ENCODE measurements around the gene DNHD1. TPM values are rescaled to one million over a fixed set of nuclear protein-coding genes. Genes with fewer than 3 reads are reported as not detected.

DNHD1 gene
- total and polyA plus RNA-seq, 9 of the 15 experiments (the other 6 are each of a cell fraction or from before 2014, with no cell fraction given) = 0.82 to 9.7 (median 3.8) TPM

DNA sequence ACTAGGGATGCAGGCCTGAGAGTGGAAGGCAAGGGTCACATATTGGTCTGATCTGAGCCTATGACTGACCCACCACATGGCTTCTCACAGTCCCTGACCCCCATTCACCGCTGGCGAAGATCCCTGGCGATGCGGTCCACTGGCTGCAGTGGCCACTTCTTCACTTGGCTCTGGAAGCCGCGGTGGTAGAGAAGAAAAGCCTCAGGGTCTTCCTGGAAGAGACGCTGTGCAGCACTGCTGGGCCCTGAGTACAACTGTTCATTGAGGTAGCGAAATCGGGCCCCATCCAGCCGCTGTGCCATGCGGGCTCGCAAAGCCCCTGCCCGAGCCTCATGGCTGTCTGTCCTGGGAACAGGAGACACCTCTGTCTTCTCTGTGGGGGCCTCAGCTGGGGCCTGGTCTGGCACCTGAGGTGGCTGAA, 104.0 kb downstream of the DNHD1 start:
- ATAC-seq = no peak
- ChIA-PET CTCF (ENCODE audit: low intra/inter-chr PET ratio) (no interaction called here), POLR2A (no interaction called here)
- WGBS (ENCODE audit: insufficient coverage, low coverage, missing lambda C conversion rate) = 98% methylated on average over 13 of the region's 13 CpGs
- peak overlapping the region in 1 of 2 experiments; percentile 75; a peak in 2 of 4 replicates for H3K9ac ChIP-seq (ENCODE audit: insufficient read depth in 1 of 2, low read depth in 2 of 2, low read length in 2 of 2)
- no peak overlapping the region for H3K27ac ChIP-seq (ENCODE audit: extremely low read depth, low read depth, low read length)
- FAIRE-seq = no peak
- H2AFZ ChIP-seq (ENCODE audit: low read depth, low read length) = no peak overlapping the region
- no peak overlapping the region for H3K4me3 ChIP-seq
- H3K79me2 ChIP-seq (ENCODE audit: control insufficient read depth, insufficient read depth, low read length) = peaks cover 75% of the 10 kb centered on the region
- H3K4me2 ChIP-seq (ENCODE audit: insufficient read depth, low read length) = no peak overlapping the region
- DNase-seq (ENCODE audit: extremely low read depth in 1 of 4, low spot score in 3 of 4) = no peak
- peaks cover 10% of the 10 kb centered on the region for H3K9me1 ChIP-seq (ENCODE audit: control insufficient read depth, insufficient read depth, low read length)
- no TSS peak for BruUV-seq (replicated peaks)
- no peaks in the 10 kb centered on the region for H4K20me1 ChIP-seq (replicated peaks; ENCODE audit: control insufficient read depth, insufficient read depth, low read length)
- in situ Hi-C loops (cut with MboI) = no loop called here
- H3K4me1 ChIP-seq (replicated peaks in 1 of 2; ENCODE audit: control insufficient read depth in 2 of 2, insufficient read depth in 2 of 2, low read length in 2 of 2) = peaks cover 15 to 18% of the 10 kb centered on the region in 2 experiments; a peak in 4 of 5 replicates
- TF ChIP-seq SREBF2 (CRISPR knock-in tag; IDR thresholded peaks at IDR 0.05) = no peak
- TF ChIP-seq POLR2G (IDR thresholded peaks at IDR 0.05; ENCODE audit: low read depth, low read length) = peak; percentile 36; the same call in 1 of the 2 replicates
- TF ChIP-seq, protein P1, sequence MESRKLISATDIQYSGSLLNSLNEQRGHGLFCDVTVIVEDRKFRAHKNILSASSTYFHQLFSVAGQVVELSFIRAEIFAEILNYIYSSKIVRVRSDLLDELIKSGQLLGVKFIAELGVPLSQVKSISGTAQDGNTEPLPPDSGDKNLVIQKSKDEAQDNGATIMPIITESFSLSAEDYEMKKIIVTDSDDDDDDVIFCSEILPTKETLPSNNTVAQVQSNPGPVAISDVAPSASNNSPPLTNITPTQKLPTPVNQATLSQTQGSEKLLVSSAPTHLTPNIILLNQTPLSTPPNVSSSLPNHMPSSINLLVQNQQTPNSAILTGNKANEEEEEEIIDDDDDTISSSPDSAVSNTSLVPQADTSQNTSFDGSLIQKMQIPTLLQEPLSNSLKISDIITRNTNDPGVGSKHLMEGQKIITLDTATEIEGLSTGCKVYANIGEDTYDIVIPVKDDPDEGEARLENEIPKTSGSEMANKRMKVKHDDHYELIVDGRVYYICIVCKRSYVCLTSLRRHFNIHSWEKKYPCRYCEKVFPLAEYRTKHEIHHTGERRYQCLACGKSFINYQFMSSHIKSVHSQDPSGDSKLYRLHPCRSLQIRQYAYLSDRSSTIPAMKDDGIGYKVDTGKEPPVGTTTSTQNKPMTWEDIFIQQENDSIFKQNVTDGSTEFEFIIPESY (CRISPR knock-in tag; IDR thresholded peaks at IDR 0.05) = no peak
- TF ChIP-seq RBFOX2 (IDR thresholded peaks at IDR 0.05; ENCODE audit: low read depth, low read length) = peak; percentile 58
- no peaks in the 10 kb centered on the region for H3K9me3 ChIP-seq (replicated peaks; ENCODE audit: control insufficient read depth, insufficient read depth, low read depth, low read length)
- peaks cover 67% of the 10 kb centered on the region for H3K36me3 ChIP-seq (ENCODE audit: control insufficient read depth, insufficient read depth, low read length)
- intact Hi-C loops (cut with micrococcal nuclease) = loop anchor here (5.0 kb wide), 1 partner anchor 66 kb away; no protein-coding TSS in a partner anchor
- H3K27me3 ChIP-seq (ENCODE audit: control insufficient read depth in 2 of 2, insufficient read depth in 2 of 2, low read length in 2 of 2) = no peaks in the 10 kb centered on the region
